Measurements from ENCODE around the gene P4HB. TPM values are rescaled to one million over a fixed set of nuclear protein-coding genes. Genes with fewer than 3 reads are reported as not detected.

Gene P4HB
- total and polyA plus RNA-seq, 7 experiments from 2014 or later: 161 to 568 (median 285) TPM

- Histone ChIP-seq H3K27ac (ENCODE audit: low read depth, low read length) (peak overlapping the region; percentile 10), H3K27me3 (ENCODE audit: control insufficient read depth in 2 of 2, insufficient read depth in 2 of 2, low read length in 2 of 2) (no peaks in the 10 kb centered on the region), H3K9me3 (ENCODE audit: control insufficient read depth in 2 of 3, low read length in 3 of 3) (no peaks in the 10 kb centered on the region), H3K36me3 (ENCODE audit: control insufficient read depth in 2 of 3, insufficient read depth in 3 of 3, low read length in 3 of 3) (peaks cover 14 to 61% (median 20%) of the 10 kb centered on the region in 3 experiments), H3K4me3 (ENCODE audit: low read length) (no peak overlapping the region), H3K4me1 (ENCODE audit: control insufficient read depth in 2 of 2, insufficient read depth in 2 of 2, low read length in 2 of 2) (peaks cover 16 to 20% of the 10 kb centered on the region in 2 donors)
- no peaks in the 10 kb centered on the region for H3K27me3 Mint-ChIP-seq
- intact Hi-C loops (cut with micrococcal nuclease): no loop called here
- no peak for ATAC-seq
- H3K27ac Mint-ChIP-seq: peak overlapping the region in 7 of 9 donors; percentile 41 to 92 (median 75)
- no peak for DNase-seq
- POLR2A ChIA-PET: interaction anchor here (0.8 to 5.2 kb wide), 3 partner anchors 16 to 186 kb away, joined by 3 to 26 read pairs (median 5); no protein-coding TSS in a partner anchor
- CTCF ChIA-PET: no interaction called here
- peak overlapping the region; percentile 45 to 96 (median 68) for H3K4me3 Mint-ChIP-seq
- peaks cover 0 to 1% (median 0%) of the 10 kb centered on the region in 11 donors for H3K9me3 Mint-ChIP-seq
- peaks cover 9 to 28% (median 10%) of the 10 kb centered on the region in 5 donors for H3K36me3 Mint-ChIP-seq
- H3K4me1 Mint-ChIP-seq: peaks cover 0 to 32% (median 24%) of the 10 kb centered on the region in 7 donors
These were observed 28.8 kb upstream of the P4HB start for GRCh38 chr17:81888988-81889595.

- DNase-seq (no peak), ATAC-seq (no peak)
- ChIA-PET CTCF (no interaction called here), POLR2A (interaction anchor here (0.8 to 5.2 kb wide), 3 partner anchors 15 to 185 kb away, joined by 3 to 26 read pairs (median 5); no protein-coding TSS in a partner anchor)
- Mint-ChIP-seq H3K36me3 (peaks cover 9 to 28% (median 10%) of the 10 kb centered on the region in 5 donors), H3K27ac (peak overlapping the region in 5 of 9 donors; percentile 41 to 82 (median 58)), H3K4me1 (peaks cover 0 to 32% (median 24%) of the 10 kb centered on the region in 7 donors), H3K27me3 (no peaks in the 10 kb centered on the region), H3K9me3 (peaks cover 0 to 1% (median 0%) of the 10 kb centered on the region in 11 donors), H3K4me3 (peak overlapping the region; percentile 45 to 96 (median 68))
- no peaks in the 10 kb centered on the region for H3K9me3 ChIP-seq (ENCODE audit: control insufficient read depth in 2 of 3, low read length in 3 of 3)
- H3K36me3 ChIP-seq (ENCODE audit: control insufficient read depth in 2 of 3, insufficient read depth in 3 of 3, low read length in 3 of 3): peaks cover 14 to 64% (median 20%) of the 10 kb centered on the region in 3 experiments
- intact Hi-C loops (cut with micrococcal nuclease): no loop called here
- no peak overlapping the region for H3K4me3 ChIP-seq (ENCODE audit: low read length)
- no peaks in the 10 kb centered on the region for H3K27me3 ChIP-seq (ENCODE audit: control insufficient read depth in 2 of 2, insufficient read depth in 2 of 2, low read length in 2 of 2)
- peaks cover 16 to 20% of the 10 kb centered on the region in 2 donors for H3K4me1 ChIP-seq (ENCODE audit: control insufficient read depth in 2 of 2, insufficient read depth in 2 of 2, low read length in 2 of 2)
- peak overlapping the region; percentile 7 for H3K27ac ChIP-seq (ENCODE audit: low read depth, low read length)
These were observed 28.0 kb upstream of the P4HB start for GRCh38 chr17:81888105-81888987.

GRCh38 chr17:81885869-81886548 is 25.7 kb upstream of the P4HB start:
- Mint-ChIP-seq H3K27me3 (no peaks in the 10 kb centered on the region), H3K27ac (peak overlapping the region in 5 of 9 donors; percentile 24 to 85 (median 49)), H3K4me1 (peaks cover 0 to 26% (median 21%) of the 10 kb centered on the region in 7 donors), H3K4me3 (no peak overlapping the region), H3K36me3 (peaks cover 5 to 31% (median 10%) of the 10 kb centered on the region in 5 donors), H3K9me3 (peaks cover 0 to 1% (median 0%) of the 10 kb centered on the region in 11 donors)
- Histone ChIP-seq H3K4me3 (ENCODE audit: low read length) (no peak overlapping the region), H3K36me3 (ENCODE audit: control insufficient read depth in 2 of 3, insufficient read depth in 3 of 3, low read length in 3 of 3) (peaks cover 14 to 74% (median 20%) of the 10 kb centered on the region in 3 experiments), H3K27me3 (ENCODE audit: control insufficient read depth in 2 of 2, insufficient read depth in 2 of 2, low read length in 2 of 2) (no peaks in the 10 kb centered on the region), H3K9me3 (ENCODE audit: control insufficient read depth in 2 of 3, low read length in 3 of 3) (no peaks in the 10 kb centered on the region), H3K4me1 (ENCODE audit: control insufficient read depth in 2 of 2, insufficient read depth in 2 of 2, low read length in 2 of 2) (peaks cover 8 to 14% of the 10 kb centered on the region in 2 donors), H3K27ac (ENCODE audit: low read depth, low read length) (no peak overlapping the region)
- ChIA-PET CTCF (no interaction called here), POLR2A (interaction anchor here (0.9 kb wide), 1 partner anchor 19 kb away, joined by 3 read pairs; no protein-coding TSS in a partner anchor)
- ATAC-seq (peak; percentile 26), DNase-seq (no peak)
- intact Hi-C loops (cut with micrococcal nuclease): no loop called here

GRCh38 chr17:81885454-81885853 is 25.1 kb upstream of the P4HB start:
- H3K4me1 Mint-ChIP-seq: peaks cover 0 to 23% (median 20%) of the 10 kb centered on the region in 7 donors
- peaks cover 0 to 1% (median 0%) of the 10 kb centered on the region in 11 donors for H3K9me3 Mint-ChIP-seq
- H3K36me3 Mint-ChIP-seq: peaks cover 5 to 31% (median 10%) of the 10 kb centered on the region in 5 donors
- Histone ChIP-seq H3K4me1 (ENCODE audit: control insufficient read depth in 2 of 2, insufficient read depth in 2 of 2, low read length in 2 of 2) (peaks cover 4 to 11% of the 10 kb centered on the region in 2 donors), H3K36me3 (ENCODE audit: control insufficient read depth in 2 of 3, insufficient read depth in 3 of 3, low read length in 3 of 3) (peaks cover 14 to 74% (median 20%) of the 10 kb centered on the region in 3 experiments), H3K4me3 (ENCODE audit: low read length) (no peak overlapping the region), H3K27me3 (ENCODE audit: control insufficient read depth in 2 of 2, insufficient read depth in 2 of 2, low read length in 2 of 2) (no peaks in the 10 kb centered on the region), H3K27ac (ENCODE audit: low read depth, low read length) (no peak overlapping the region), H3K9me3 (ENCODE audit: control insufficient read depth in 2 of 3, low read length in 3 of 3) (no peaks in the 10 kb centered on the region)
- no peak overlapping the region for H3K4me3 Mint-ChIP-seq
- intact Hi-C loops (cut with micrococcal nuclease): no loop called here
- H3K27ac Mint-ChIP-seq: peak overlapping the region in 5 of 9 donors; percentile 24 to 85 (median 46)
- ChIA-PET CTCF (no interaction called here), POLR2A (interaction anchor here (1.3 kb wide), 1 partner anchor 16 kb away, joined by 3 read pairs; no protein-coding TSS in a partner anchor)
- ATAC-seq: no peak
- no peak for DNase-seq
- H3K27me3 Mint-ChIP-seq: no peaks in the 10 kb centered on the region

GRCh38 chr17:81884968-81885367 is 24.6 kb upstream of the P4HB start:
- Histone ChIP-seq H3K9me3 (ENCODE audit: control insufficient read depth in 2 of 3, low read length in 3 of 3) (no peaks in the 10 kb centered on the region), H3K4me3 (ENCODE audit: low read length) (no peak overlapping the region), H3K27me3 (ENCODE audit: control insufficient read depth in 2 of 2, insufficient read depth in 2 of 2, low read length in 2 of 2) (no peaks in the 10 kb centered on the region), H3K4me1 (ENCODE audit: control insufficient read depth in 2 of 2, insufficient read depth in 2 of 2, low read length in 2 of 2) (peaks cover 0 to 6% of the 10 kb centered on the region in 2 donors), H3K27ac (ENCODE audit: low read depth, low read length) (no peak overlapping the region), H3K36me3 (ENCODE audit: control insufficient read depth in 2 of 3, insufficient read depth in 3 of 3, low read length in 3 of 3) (peaks cover 14 to 72% (median 20%) of the 10 kb centered on the region in 3 experiments)
- peak overlapping the region in 1 of 9 donors; percentile 4 for H3K27ac Mint-ChIP-seq
- intact Hi-C loops (cut with micrococcal nuclease): no loop called here
- ATAC-seq: peak; percentile 19
- H3K4me3 Mint-ChIP-seq: no peak overlapping the region
- peaks cover 0 to 1% (median 0%) of the 10 kb centered on the region in 11 donors for H3K9me3 Mint-ChIP-seq
- CTCF ChIA-PET: no interaction called here
- POLR2A ChIA-PET: interaction anchor here (1.3 kb wide), 1 partner anchor 15 kb away, joined by 3 read pairs; no protein-coding TSS in a partner anchor
- peaks cover 5 to 31% (median 10%) of the 10 kb centered on the region in 5 donors for H3K36me3 Mint-ChIP-seq
- no peaks in the 10 kb centered on the region for H3K27me3 Mint-ChIP-seq
- H3K4me1 Mint-ChIP-seq: peaks cover 0 to 22% (median 15%) of the 10 kb centered on the region in 7 donors
- DNase-seq: no peak

- H3K27me3 Mint-ChIP-seq: no peaks in the 10 kb centered on the region
- H3K4me3 ChIP-seq (ENCODE audit: low read length): no peak overlapping the region
- no peak overlapping the region for H3K4me3 Mint-ChIP-seq
- H3K27ac Mint-ChIP-seq: peak overlapping the region in 3 of 9 donors; percentile 12 to 38 (median 17)
- ChIA-PET POLR2A (interaction anchor here (1.3 kb wide), 1 partner anchor 15 kb away, joined by 3 read pairs; no protein-coding TSS in a partner anchor), CTCF (no interaction called here)
- peaks cover 0 to 2% of the 10 kb centered on the region in 2 donors for H3K4me1 ChIP-seq (ENCODE audit: control insufficient read depth in 2 of 2, insufficient read depth in 2 of 2, low read length in 2 of 2)
- ATAC-seq: no peak
- H3K4me1 Mint-ChIP-seq: peaks cover under 1 to 21% (median 14%) of the 10 kb centered on the region in 7 donors
- H3K36me3 Mint-ChIP-seq: peaks cover 5 to 34% (median 10%) of the 10 kb centered on the region in 5 donors
- intact Hi-C loops (cut with micrococcal nuclease): no loop called here
- no peaks in the 10 kb centered on the region for H3K9me3 ChIP-seq (ENCODE audit: control insufficient read depth in 2 of 3, low read length in 3 of 3)
- H3K27me3 ChIP-seq (ENCODE audit: control insufficient read depth in 2 of 2, insufficient read depth in 2 of 2, low read length in 2 of 2): no peaks in the 10 kb centered on the region
- DNase-seq: no peak
- peaks cover 0 to 1% (median 0%) of the 10 kb centered on the region in 11 donors for H3K9me3 Mint-ChIP-seq
- no peak overlapping the region for H3K27ac ChIP-seq (ENCODE audit: low read depth, low read length)
- H3K36me3 ChIP-seq (ENCODE audit: control insufficient read depth in 2 of 3, insufficient read depth in 3 of 3, low read length in 3 of 3): peaks cover 14 to 70% (median 17%) of the 10 kb centered on the region in 3 experiments
These were observed 24.2 kb upstream of the P4HB start for GRCh38 chr17:81884520-81884919.

Data from naive thymus-derived CD4-positive, alpha-beta T cell (primary cell).